Erythroblast (primary cell): Measurements from ENCODE around the gene THEM5.

ENCODE experiments used
- GATA1 ChIP-seq: IDR thresholded peaks from 2 replicates; pipeline ENCODE4 v1.6.1; 2011; ENCODE audit warnings: low read depth, mild to moderate bottlenecking, control low read depth, low read length, moderate library complexity
- POLR2A ChIP-seq: IDR thresholded peaks from 2 replicates; pipeline ENCODE4 v1.6.1; 2011; ENCODE audit warnings: mild to moderate bottlenecking, low read length

GRCh38 chr1:151851886-151852285 lies 1.6 kb downstream of the THEM5 start:
- no peak for TF ChIP-seq POLR2A
- TF ChIP-seq GATA1, result no peak
